Trophoblast cell (in vitro differentiated cells and primary cell): ENCODE results near the gene LDLRAD4.

Source experiments
- DNase-seq, 2 donors: peaks; one replicate each; pipeline ENCODE4 v3.0.0-alpha.2; 2016
- H2AFZ ChIP-seq: 2 replicates; pipeline ENCODE4 v1.6.1; 2013; ENCODE audit warnings: low read length, moderate library complexity, mild to moderate bottlenecking; ENCODE audit not compliant: insufficient read depth, poor library complexity
- H2AK5ac ChIP-seq: 2 replicates; pipeline ENCODE4 v1.6.1; 2013; ENCODE audit warnings: mild to moderate bottlenecking, low read length
- H2BK120ac ChIP-seq: 2 replicates; pipeline ENCODE4 v1.6.1; 2013; ENCODE audit warnings: low read length, mild to moderate bottlenecking, moderate library complexity; ENCODE audit not compliant: insufficient read depth, poor library complexity
- H2BK12ac ChIP-seq: 2 replicates; pipeline ENCODE4 v1.6.1; 2013; ENCODE audit warnings: mild to moderate bottlenecking, low read length, moderate library complexity
- H2BK5ac ChIP-seq: 2 replicates; pipeline ENCODE4 v1.6.1; 2013; ENCODE audit warnings: low read length, low read depth, moderate library complexity, mild to moderate bottlenecking; ENCODE audit not compliant: poor library complexity
- H3K14ac ChIP-seq: 2 replicates; pipeline ENCODE4 v1.6.1; 2013; ENCODE audit warnings: mild to moderate bottlenecking, low read length
- H3K18ac ChIP-seq: 2 replicates; pipeline ENCODE4 v1.6.1; 2013; ENCODE audit warnings: mild to moderate bottlenecking, low read length
- H3K23ac ChIP-seq: 2 replicates; pipeline ENCODE4 v1.6.1; 2013; ENCODE audit warnings: low read length
- H3K27ac ChIP-seq: 2 replicates; pipeline ENCODE4 v1.5.1; 2013; ENCODE audit warnings: low read depth, mild to moderate bottlenecking, inconsistent platforms, low read length, moderate library complexity
- H3K27me3 ChIP-seq: 2 replicates; pipeline ENCODE4 v1.6.1; 2013; ENCODE audit warnings: inconsistent platforms, mild to moderate bottlenecking, low read length, moderate library complexity; ENCODE audit not compliant: insufficient read depth
- H3K36me3 ChIP-seq, 2 experiments: 1 replicate in 1 of 2; 2 replicates in 1 of 2; pipeline ENCODE4 v1.6.1; 2013; ENCODE audit warnings: low read length in 2 of 2, mild to moderate bottlenecking in 2 of 2, moderate library complexity in 1 of 2; ENCODE audit not compliant: insufficient read depth in 2 of 2, control insufficient read depth in 1 of 2
- H3K4ac ChIP-seq: 2 replicates; pipeline ENCODE4 v1.6.1; 2013; ENCODE audit warnings: low read depth, mild to moderate bottlenecking, low read length, moderate library complexity
- H3K4me1 ChIP-seq, 2 experiments: 1 replicate in 1 of 2; 2 replicates in 1 of 2; pipeline ENCODE4 v1.6.1; 2013; ENCODE audit warnings: low read length in 2 of 2, mild to moderate bottlenecking in 2 of 2, moderate library complexity in 1 of 2; ENCODE audit not compliant: insufficient read depth in 2 of 2, control insufficient read depth in 1 of 2
- H3K4me2 ChIP-seq: 2 replicates; pipeline ENCODE4 v1.6.1; 2013; ENCODE audit warnings: inconsistent platforms, mild to moderate bottlenecking, low read length, moderate library complexity
- H3K4me3 ChIP-seq: 2 replicates; pipeline ENCODE4 v1.5.1; 2013; ENCODE audit warnings: mild to moderate bottlenecking, low read depth, low read length, inconsistent platforms
- H3K79me1 ChIP-seq: one replicate; pipeline ENCODE4 v1.6.1; 2013; ENCODE audit warnings: low read length
- H3K79me2 ChIP-seq: 2 replicates; pipeline ENCODE4 v1.6.1; 2013; ENCODE audit warnings: low read length, mild to moderate bottlenecking; ENCODE audit not compliant: control insufficient read depth, insufficient read depth, poor library complexity
- H3K9ac ChIP-seq: 2 replicates; pipeline ENCODE4 v1.6.1; 2013; ENCODE audit warnings: mild to moderate bottlenecking, low read length
- H3K9me3 ChIP-seq: 2 replicates; pipeline ENCODE4 v1.6.1; 2013; ENCODE audit warnings: low read depth, mild to moderate bottlenecking, control low read depth, inconsistent platforms, low read length; ENCODE audit not compliant: insufficient read depth
- H4K12ac ChIP-seq: 2 replicates; pipeline ENCODE4 v1.6.1; 2013; ENCODE audit warnings: low read depth, mild to moderate bottlenecking, low read length, moderate library complexity
- H4K8ac ChIP-seq: 2 replicates; pipeline ENCODE4 v1.6.1; 2013; ENCODE audit warnings: low read depth, mild to moderate bottlenecking, low read length, moderate library complexity
- H4K91ac ChIP-seq: one replicate; pipeline ENCODE4 v1.6.1; 2013; ENCODE audit warnings: low read depth, mild to moderate bottlenecking, low read length, moderate library complexity
- WGBS: extraction: QIAGEN DNeasy Blood & Tissue Kit; methylation state at CpG from one replicate; pipeline ENCODE4 v1.1.7; 2013; ENCODE audit warnings: missing lambda C conversion rate; ENCODE audit not compliant: insufficient read length, insufficient coverage; ENCODE audit errors: extremely low coverage; 5-methylcytosine and 5-hydroxymethylcytosine counted together

Gene LDLRAD4

DNA sequence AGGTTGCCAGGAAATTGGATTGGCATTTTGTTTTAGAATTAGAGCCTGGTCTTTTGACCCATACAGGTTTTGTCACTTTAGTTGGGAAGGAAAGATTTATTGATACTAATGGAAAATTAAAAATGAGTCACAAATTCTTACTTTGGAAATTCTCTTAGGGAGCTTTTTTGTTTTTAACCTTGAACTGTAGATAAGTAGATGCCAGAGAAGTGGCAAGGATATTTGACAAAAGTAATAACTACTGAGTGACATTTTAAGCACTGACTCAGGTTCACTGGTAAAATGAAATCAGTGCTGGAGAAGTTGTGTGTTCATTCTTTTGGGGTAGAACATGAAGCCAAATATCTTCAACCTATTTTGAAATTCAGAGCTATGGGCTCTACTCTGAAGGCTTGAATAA is 56.5 kb downstream of the LDLRAD4 start:
- DNase-seq, result no peak
- H3K36me3 ChIP-seq, result no peaks in the 10 kb centered on the region

DNA sequence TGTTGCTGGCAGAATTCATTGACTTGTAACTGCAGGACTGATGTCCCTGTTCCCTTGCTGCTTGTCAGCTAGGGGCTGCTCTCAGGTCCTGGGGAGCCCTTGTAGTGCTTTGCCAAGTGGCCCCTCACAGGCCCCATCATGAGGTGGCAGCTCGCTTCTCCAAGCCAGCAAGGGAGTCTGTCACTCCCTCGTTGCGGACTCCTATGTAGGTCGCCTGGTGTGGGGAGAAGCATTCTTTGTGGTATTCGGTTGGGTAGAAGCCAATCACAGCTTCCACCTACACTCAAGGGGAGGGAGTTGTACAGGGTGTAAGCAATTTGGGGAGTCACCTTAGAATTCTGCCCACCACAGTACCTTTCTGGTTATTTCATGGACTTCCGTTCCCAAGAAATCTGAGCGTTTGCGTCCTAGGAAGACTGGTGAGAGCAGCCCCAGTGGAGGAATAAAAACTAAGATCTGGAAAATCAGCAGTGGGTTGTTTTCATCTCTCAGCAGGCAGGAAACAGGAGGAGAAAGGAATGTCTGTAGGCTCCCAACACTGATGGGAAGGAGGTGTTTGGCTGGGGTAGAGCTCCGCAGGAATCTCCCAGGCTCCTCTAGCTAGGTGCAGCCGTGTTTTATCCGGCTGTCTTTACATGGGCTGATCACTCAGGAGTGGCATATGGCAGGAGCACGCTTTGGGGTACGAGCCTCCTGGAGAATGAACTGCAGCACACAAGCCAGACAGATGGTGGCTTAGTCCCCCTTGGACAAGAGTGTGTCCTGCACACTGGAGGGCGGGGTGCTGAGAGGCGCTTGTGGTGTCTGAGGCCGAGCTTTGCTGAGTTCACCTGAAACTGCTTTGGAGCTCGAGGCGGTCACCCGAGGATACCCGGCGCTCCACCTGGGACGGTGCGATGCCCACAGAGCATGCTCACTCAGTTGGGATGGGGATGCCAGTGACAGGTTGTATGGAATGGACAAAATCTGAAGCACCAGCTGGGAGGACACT is 58.3 kb downstream of the LDLRAD4 start:
- Histone ChIP-seq H2BK12ac (no peak overlapping the region), H3K14ac (no peak overlapping the region), H3K4me2 (no peak overlapping the region), H2BK5ac (no peak overlapping the region), H3K23ac (no peak overlapping the region), H3K4ac (no peak overlapping the region), H3K79me2 (no peaks in the 10 kb centered on the region), H3K9ac (no peak overlapping the region), H3K79me1 (no peaks in the 10 kb centered on the region), H3K36me3 (no peaks in the 10 kb centered on the region), H2BK120ac (no peak overlapping the region), H4K8ac (no peak overlapping the region), H3K9me3 (no peaks in the 10 kb centered on the region), H3K27ac (no peak overlapping the region), H2AK5ac (no peak overlapping the region), H2AFZ (no peak overlapping the region), H4K12ac (no peak overlapping the region), H3K27me3 (no peaks in the 10 kb centered on the region), H3K4me3 (no peak overlapping the region), H3K18ac (peak overlapping the region; percentile 29), H4K91ac (no peak overlapping the region), H3K4me1 (peaks cover 7% of the 10 kb centered on the region in 2 experiments)
- no CpG with 5 or more reads among the region's 23 CpGs for WGBS
- no peak for DNase-seq

More for the DNA sequence above, 56.5 kb downstream of the LDLRAD4 start:
- H3K9ac ChIP-seq, result no peak overlapping the region
- no peak overlapping the region for H3K4me3 ChIP-seq
- no peak overlapping the region for H2BK12ac ChIP-seq
- H2BK120ac ChIP-seq, result no peak overlapping the region
- H3K27me3 ChIP-seq, result no peaks in the 10 kb centered on the region
- no peaks in the 10 kb centered on the region for H3K9me3 ChIP-seq
- H3K79me1 ChIP-seq, result no peaks in the 10 kb centered on the region
- H4K91ac ChIP-seq, result no peak overlapping the region
- H3K79me2 ChIP-seq, result no peaks in the 10 kb centered on the region
- H2AK5ac ChIP-seq, result no peak overlapping the region
- no peak overlapping the region for H2AFZ ChIP-seq
- H3K27ac ChIP-seq, result no peak overlapping the region
- H3K18ac ChIP-seq, result no peak overlapping the region
- no peak overlapping the region for H4K12ac ChIP-seq
- no peak overlapping the region for H3K4me2 ChIP-seq
- no peak overlapping the region for H4K8ac ChIP-seq
- H2BK5ac ChIP-seq, result no peak overlapping the region
- no peak overlapping the region for H3K23ac ChIP-seq
- H3K14ac ChIP-seq, result no peak overlapping the region
- peaks cover 4 to 7% of the 10 kb centered on the region in 2 experiments for H3K4me1 ChIP-seq
- no peak overlapping the region for H3K4ac ChIP-seq

DNA sequence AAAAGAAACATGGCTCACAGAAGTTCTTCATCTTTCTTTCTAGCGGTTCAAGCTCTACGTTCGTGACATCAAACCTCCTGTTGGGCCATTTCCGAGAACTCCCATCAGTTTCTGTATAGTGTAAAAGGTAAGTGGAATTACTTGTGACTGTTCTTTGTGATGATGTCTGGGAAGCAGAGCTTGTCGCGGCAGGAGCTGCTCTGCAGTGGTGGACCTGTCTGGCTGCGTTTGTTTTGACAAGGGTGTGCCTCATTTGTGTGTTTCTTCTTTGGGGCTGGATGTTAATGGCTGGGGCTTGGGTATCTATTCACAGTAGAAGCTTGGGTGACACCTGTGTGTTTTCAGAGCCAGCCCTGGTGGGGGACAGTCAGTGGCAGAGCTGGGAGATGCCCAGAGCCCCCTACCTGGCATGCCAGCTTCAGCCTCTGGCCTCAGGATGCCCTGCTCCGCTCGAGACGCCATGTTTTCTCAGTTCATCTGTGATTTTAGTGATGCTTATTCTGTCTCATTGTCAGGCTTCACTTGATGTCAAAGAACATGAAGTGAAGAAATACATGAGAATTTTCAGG is 59.6 kb downstream of the LDLRAD4 start:
- no peak overlapping the region for H4K91ac ChIP-seq
- no peak overlapping the region for H3K4ac ChIP-seq
- H3K4me2 ChIP-seq, result no peak overlapping the region
- H3K27me3 ChIP-seq, result no peaks in the 10 kb centered on the region
- no peak overlapping the region for H3K14ac ChIP-seq
- H2BK120ac ChIP-seq, result no peak overlapping the region
- no peaks in the 10 kb centered on the region for H3K9me3 ChIP-seq
- H4K12ac ChIP-seq, result no peak overlapping the region
- no CpG with 5 or more reads among the region's 10 CpGs for WGBS
- H3K36me3 ChIP-seq, result peaks cover 0 to 2% of the 10 kb centered on the region in 2 experiments
- no peaks in the 10 kb centered on the region for H3K79me1 ChIP-seq
- no peak overlapping the region for H2AK5ac ChIP-seq
- no peaks in the 10 kb centered on the region for H3K79me2 ChIP-seq
- no peak overlapping the region for H3K23ac ChIP-seq
- H2BK5ac ChIP-seq, result no peak overlapping the region
- peaks cover 7% of the 10 kb centered on the region in 2 experiments for H3K4me1 ChIP-seq
- H3K18ac ChIP-seq, result no peak overlapping the region
- no peak overlapping the region for H4K8ac ChIP-seq
- H3K4me3 ChIP-seq, result no peak overlapping the region
- no peak overlapping the region for H3K27ac ChIP-seq
- H2BK12ac ChIP-seq, result no peak overlapping the region
- no peak overlapping the region for H2AFZ ChIP-seq
- DNase-seq, result no peak
- no peak overlapping the region for H3K9ac ChIP-seq

DNA sequence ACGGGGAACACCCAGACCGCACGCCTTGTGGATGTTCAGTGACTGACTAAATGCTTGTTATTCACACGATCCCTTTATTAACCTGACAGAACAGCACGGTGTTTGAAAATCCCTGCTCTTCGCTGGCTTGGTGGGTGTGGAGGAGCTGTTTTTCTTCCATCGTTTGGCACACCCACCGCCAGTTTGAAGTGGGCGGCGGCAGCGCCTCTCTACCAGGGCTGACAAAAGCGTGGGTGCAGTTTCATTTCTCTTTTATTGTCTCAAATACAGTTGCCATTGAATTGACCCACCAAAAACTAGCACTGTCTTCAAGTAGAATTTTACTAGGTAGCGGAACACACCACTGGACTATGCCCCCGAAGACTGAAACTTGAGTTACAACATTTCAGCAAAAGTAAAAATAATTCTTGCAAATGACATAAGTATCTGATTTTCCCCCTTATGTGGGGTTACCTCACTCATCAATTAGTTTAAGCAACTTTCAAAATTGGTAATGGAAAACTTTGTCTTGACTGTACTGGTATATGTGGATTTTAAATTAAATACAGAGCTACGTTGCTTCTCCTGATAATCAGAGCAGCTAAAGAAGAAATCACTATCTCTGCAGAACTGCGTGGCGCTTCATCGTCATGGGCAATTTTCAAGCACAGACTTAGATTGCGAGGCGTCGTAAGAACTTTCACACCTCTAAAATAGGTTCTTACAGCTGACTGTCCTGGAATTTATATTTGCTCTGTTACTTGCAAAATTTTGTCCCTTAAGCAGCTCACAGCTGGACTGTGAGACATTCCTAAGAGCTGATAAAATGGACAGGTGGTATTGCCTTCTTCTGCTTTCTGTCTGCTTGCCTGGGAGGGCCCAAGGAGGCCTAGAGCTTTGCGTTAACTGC is 60.9 kb downstream of the LDLRAD4 start:
- no peak overlapping the region for H3K4me2 ChIP-seq
- no peak overlapping the region for H3K18ac ChIP-seq
- H3K4ac ChIP-seq, result no peak overlapping the region
- H3K36me3 ChIP-seq, result peaks cover 0 to 2% of the 10 kb centered on the region in 2 experiments
- H3K23ac ChIP-seq, result no peak overlapping the region
- H2BK120ac ChIP-seq, result no peak overlapping the region
- no peak overlapping the region for H4K91ac ChIP-seq
- no peak overlapping the region for H2BK5ac ChIP-seq
- no peak overlapping the region for H3K27ac ChIP-seq
- H3K79me1 ChIP-seq, result no peaks in the 10 kb centered on the region
- no peaks in the 10 kb centered on the region for H3K27me3 ChIP-seq
- no peak overlapping the region for H2BK12ac ChIP-seq
- no peak overlapping the region for H4K8ac ChIP-seq
- H3K9ac ChIP-seq, result no peak overlapping the region
- H3K4me1 ChIP-seq, result peaks cover 7% of the 10 kb centered on the region in 2 experiments
- H2AFZ ChIP-seq, result no peak overlapping the region
- DNase-seq, result no peak
- WGBS, result no CpG with 5 or more reads among the region's 22 CpGs
- no peak overlapping the region for H2AK5ac ChIP-seq
- no peak overlapping the region for H3K14ac ChIP-seq
- H3K4me3 ChIP-seq, result no peak overlapping the region
- H4K12ac ChIP-seq, result no peak overlapping the region
- no peaks in the 10 kb centered on the region for H3K79me2 ChIP-seq
- no peaks in the 10 kb centered on the region for H3K9me3 ChIP-seq
